HepG2 (cell line): ENCODE data around the gene KCTD13. TPM values are rescaled to one million over a fixed set of nuclear protein-coding genes. Genes with fewer than 3 reads are reported as not detected.
A peak's percentile ranks its signal among the peaks of the same experiment; 100 is the strongest.

Experiments used
- ATF6 ChIP-seq: sonication (generic); formaldehyde crosslinking; conservative IDR thresholded peaks from 2 replicates; pipeline ENCODE4 v1.4.0; 2020; ENCODE audit warnings: missing genetic modification reagents
- CSRNP1 ChIP-seq: sonication (generic); formaldehyde crosslinking; IDR thresholded peaks from 2 replicates; pipeline ENCODE4 v1.8.1; 2023; ENCODE audit warnings: mild to moderate bottlenecking, missing genetic modification reagents
- ELF1 ChIP-seq: sonication (generic); formaldehyde crosslinking; IDR thresholded peaks from 2 replicates; pipeline ENCODE4 v1.4.0; 2020; ENCODE audit warnings: missing genetic modification reagents
- ETV6 ChIP-seq: sonication (generic); formaldehyde crosslinking; conservative IDR thresholded peaks from 2 replicates; pipeline ENCODE4 v1.4.0; 2020; ENCODE audit warnings: missing genetic modification reagents
- FOSL2 ChIP-seq: sonication (generic); formaldehyde crosslinking; IDR thresholded peaks from 2 replicates; pipeline ENCODE4 v1.4.0; 2020; ENCODE audit warnings: missing genetic modification reagents
- FOXC1 ChIP-seq: sonication (generic); formaldehyde crosslinking; IDR thresholded peaks from 2 replicates; pipeline ENCODE4 v1.8.0; 2022; ENCODE audit warnings: mild to moderate bottlenecking, missing genetic modification reagents, borderline replicate concordance
- GPN1 ChIP-seq: sonication (generic); formaldehyde crosslinking; IDR thresholded peaks from 2 replicates; pipeline ENCODE4 v1.5.1; 2020; ENCODE audit warnings: missing genetic modification reagents, borderline replicate concordance
- HOXA9 ChIP-seq: sonication (generic); formaldehyde crosslinking; IDR thresholded peaks from 2 replicates; pipeline ENCODE4 v1.8.1; 2022; ENCODE audit warnings: missing genetic modification reagents, mild to moderate bottlenecking, moderate library complexity, borderline replicate concordance
- MNT ChIP-seq: fragments of 450-650 bp; IDR thresholded peaks from 2 replicates; pipeline ENCODE4 v1.6.1; 2016
- NFATC3 ChIP-seq: sonication (generic); formaldehyde crosslinking; IDR thresholded peaks from 2 replicates; pipeline ENCODE4 v1.5.1; 2020; ENCODE audit warnings: mild to moderate bottlenecking, missing genetic modification reagents
- NFKBIZ ChIP-seq: IDR thresholded peaks from 2 replicates; pipeline ENCODE4 v1.6.1; 2018; ENCODE audit warnings: missing genetic modification reagents, missing compliant biosample characterization
- SIN3A ChIP-seq: IDR thresholded peaks from 2 replicates; pipeline ENCODE4 v1.6.1; 2011; ENCODE audit warnings: low read depth, mild to moderate bottlenecking, control low read depth, low read length, borderline replicate concordance
- SIX4 ChIP-seq: sonication (generic); formaldehyde crosslinking; IDR thresholded peaks from 2 replicates; pipeline ENCODE4 v1.4.0; 2020; ENCODE audit warnings: missing genetic modification reagents
- SOX13 ChIP-seq, 3 experiments: fragments of 450-650 bp in 1 of 3; sonication (generic) in 1 of 3; formaldehyde crosslinking in 1 of 3; IDR thresholded peaks in 2 of 3; conservative IDR thresholded peaks in 1 of 3; 2 replicates each; pipeline versions ENCODE4 v1.5.0 to v1.6.1; 2016 to 2020; ENCODE audit warnings: antibody characterized with exemption in 1 of 3, mild to moderate bottlenecking in 1 of 3, missing compliant biosample characterization in 1 of 3, missing genetic modification reagents in 1 of 3, moderate library complexity in 1 of 3
- TCF7L2 ChIP-seq: IDR thresholded peaks from 2 replicates; pipeline ENCODE4 v1.6.1; 2011; ENCODE audit warnings: mild to moderate bottlenecking, low read depth, low read length, moderate library complexity
- THAP11 ChIP-seq: IDR thresholded peaks from 2 replicates; pipeline ENCODE4 v1.6.1; 2016; ENCODE audit warnings: missing biosample characterization, missing genetic modification reagents
- U2AF1 ChIP-seq: fragments of 200-400 bp; formaldehyde crosslinking; optimal IDR thresholded peaks from 2 replicates; pipeline ENCODE3; 2017; ENCODE audit warnings: mild to moderate bottlenecking, low read depth, low read length
- ZC3H4 ChIP-seq: sonication (generic); formaldehyde crosslinking; IDR thresholded peaks from 2 replicates; pipeline ENCODE4 v1.4.0; 2020; ENCODE audit warnings: missing genetic modification reagents, borderline replicate concordance
- ZNF496 ChIP-seq: sonication (generic); formaldehyde crosslinking; IDR thresholded peaks from 2 replicates; pipeline ENCODE4 v1.8.1; 2023; ENCODE audit warnings: mild to moderate bottlenecking, moderate library complexity, missing genetic modification reagents; ENCODE audit not compliant: insufficient replicate concordance
- ZNF550 ChIP-seq: sonication (generic); formaldehyde crosslinking; IDR thresholded peaks from 2 replicates; pipeline ENCODE4 v1.4.0; 2020; ENCODE audit warnings: mild to moderate bottlenecking, missing genetic modification reagents, borderline replicate concordance
- ZNF598 ChIP-seq: sonication (generic); formaldehyde crosslinking; IDR thresholded peaks from 2 replicates; pipeline ENCODE4 v1.5.1; 2020; ENCODE audit warnings: mild to moderate bottlenecking, missing genetic modification reagents, borderline replicate concordance
- ZNF678 ChIP-seq: sonication (generic); formaldehyde crosslinking; IDR thresholded peaks from 2 replicates; pipeline ENCODE4 v1.4.0; 2020; ENCODE audit warnings: mild to moderate bottlenecking, missing genetic modification reagents
- ZNF747 ChIP-seq: sonication (generic); formaldehyde crosslinking; IDR thresholded peaks from 2 replicates; pipeline ENCODE4 v1.8.1; 2023; ENCODE audit warnings: missing genetic modification reagents, mild to moderate bottlenecking, borderline replicate concordance
- ZNF879 ChIP-seq: sonication (generic); formaldehyde crosslinking; IDR thresholded peaks from 2 replicates; pipeline ENCODE4 v1.8.1; 2023; ENCODE audit warnings: missing genetic modification reagents
- ZSCAN31 ChIP-seq: sonication (generic); formaldehyde crosslinking; IDR thresholded peaks from 2 replicates; pipeline ENCODE4 v1.5.0; 2020; ENCODE audit warnings: low read depth, mild to moderate bottlenecking, missing genetic modification reagents
- polyA plus RNA-seq, 8 experiments: library from polyadenylated mRNA; depleted of rRNA in 3 of 8; stranded (reverse) in 7 of 8; unstranded in 1 of 8; fragments of >200 nt; fragmentation: Illumina TruSeq in 4 of 8; extraction: Trizol in 4 of 8; gene quantifications; 2 replicates each; pipeline versions ENCODE4 v1.2.1 to v1.2.3, GENCODE V29; 2011 to 2016; ENCODE audit warnings: low read depth in 4 of 8, missing spikeins in 1 of 8, mixed read lengths in 1 of 8; ENCODE audit not compliant: insufficient read depth in 1 of 8
- total RNA-seq, 5 experiments: library from RNA; depleted of rRNA; stranded (reverse); fragments of >200 nt; fragmentation: Illumina TruSeq; extraction: Trizol; gene quantifications; 2 replicates each; pipeline ENCODE4 v1.2.3, GENCODE V29; 2016; ENCODE audit warnings: low read depth in 1 of 5

KCTD13 gene
- total and polyA plus RNA-seq, 2 of the 13 experiments (the other 11 are each of a cell fraction or from before 2014, with no cell fraction given): 6.3 to 14.7 TPM

- peak; percentile 100 for TF ChIP-seq U2AF1
- TF ChIP-seq CSRNP1 (CRISPR knock-in tag): peak; percentile 79
- peak; percentile 32; the same call in 1 of the 2 replicates for TF ChIP-seq SIX4 (CRISPR knock-in tag)
- peak; percentile 48; the same call in 1 of the 2 replicates for TF ChIP-seq ZNF747
- peak; percentile 70; the same call in 1 of the 2 replicates for TF ChIP-seq HOXA9 (CRISPR knock-in tag)
- no peak for TF ChIP-seq GPN1 (CRISPR knock-in tag)
- peak; percentile 85 for TF ChIP-seq ELF1
- no peak for TF ChIP-seq FOXC1
- 0 out of 2 replicates have a peak, but pooled peaks have one; percentile 6 for TF ChIP-seq MNT
- TF ChIP-seq ZC3H4: no peak
- TF ChIP-seq FOSL2 (CRISPR knock-in tag): peak; percentile 80
- TF ChIP-seq ZNF550 (CRISPR knock-in tag): no peak
- no peak for TF ChIP-seq SOX13 (IDR thresholded peaks at IDR 0.05)
- TF ChIP-seq SOX13 (CRISPR knock-in tag; conservative IDR thresholded peaks at IDR 0.05 in 1 of 2, IDR thresholded peaks at IDR 0.05 in 1 of 2): peak in 1 of 2 experiments; percentile 63; a peak in 2 of 4 replicates
- TF ChIP-seq NFATC3 (CRISPR knock-in tag): 0 out of 2 replicates have a peak, but pooled peaks have one; percentile 16
- no peak; the same call in 1 of the 2 replicates for TF ChIP-seq ZSCAN31
- peak; percentile 95 for TF ChIP-seq THAP11
- TF ChIP-seq ATF6 (CRISPR knock-in tag): peak; percentile 92; the same call in 1 of the 2 replicates
- no peak for TF ChIP-seq NFKBIZ
- TF ChIP-seq ZNF879 (CRISPR knock-in tag): no peak
- peak; percentile 81 for TF ChIP-seq SIN3A
- TF ChIP-seq ZNF496: no peak
- TF ChIP-seq ETV6: peak; percentile 76; the same call in 1 of the 2 replicates
- no peak for TF ChIP-seq ZNF678 (CRISPR knock-in tag)
- no peak for TF ChIP-seq TCF7L2
- TF ChIP-seq ZNF598: peak; percentile 52; the same call in 1 of the 2 replicates
Measured at GRCh38 chr16:29862884-29863668, 63.0 kb downstream of the KCTD13 start, which contains the start of gene CDIPT (continued).
